Gastrocnemius medialis (tissue), 4 donors: ENCODE measurements around the gene INTU.

Experiments
- CTCF ChIP-seq, 5 experiments: fragments of 450-650 bp in 3 of 5; fragments of 200-600 bp in 2 of 5; sonication (generic) in 2 of 5; IDR thresholded peaks in 4 of 5; conservative IDR thresholded peaks in 1 of 5; 1 replicate in 4 of 5; 2 replicates in 1 of 5; pipeline ENCODE4 v1.5.1; 2016 to 2019; ENCODE audit warnings: antibody characterized with exemption in 5 of 5, mild to moderate bottlenecking in 3 of 5, moderate library complexity in 3 of 5
- POLR2A ChIP-seq, 2 donors: fragments of 450-650 bp; IDR thresholded peaks; one replicate each; pipeline ENCODE4 v1.6.1; 2017; ENCODE audit warnings: antibody characterized with exemption in 2 of 2, mild to moderate bottlenecking in 2 of 2, moderate library complexity in 2 of 2

- TF ChIP-seq CTCF (IDR thresholded peaks at IDR 0.05 in 4 of 5, conservative IDR thresholded peaks at IDR 0.05 in 1 of 5): no peak
- TF ChIP-seq POLR2A (IDR thresholded peaks at IDR 0.05): no peak
Observed at GRCh38 chr4:127737295-127737694, 104.5 kb downstream of the INTU start.
